Measurements from ENCODE around the gene SC5D.

DNA sequence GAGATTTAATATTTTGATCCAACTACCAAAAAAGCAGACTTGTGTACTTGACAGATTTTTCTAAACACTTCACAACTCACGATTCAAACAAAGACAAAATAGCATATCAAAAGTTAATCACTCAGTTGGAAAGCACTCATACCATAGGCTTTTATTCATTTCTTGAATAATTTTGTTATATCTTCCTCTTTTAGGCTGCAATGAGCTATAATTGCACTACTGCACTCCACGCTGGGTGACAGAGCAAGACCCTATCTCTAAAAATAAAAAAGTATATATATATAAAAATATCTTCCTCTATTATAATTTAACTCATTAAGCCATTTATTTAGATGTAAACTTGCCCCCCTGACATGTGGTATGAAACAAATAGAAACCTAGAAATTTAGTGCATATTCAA lies 19.9 kb downstream of the SC5D start:
- TF ChIP-seq ZNF274 (IDR thresholded peaks at IDR 0.05; ENCODE audit: low read depth, low read length) (no peak), YY1 (IDR thresholded peaks at IDR 0.05; ENCODE audit: insufficient read depth, insufficient read length) (no peak)

Data from NT2/D1 (cell line).